ENCODE data around the gene GCKR.

GCKR gene

DNA sequence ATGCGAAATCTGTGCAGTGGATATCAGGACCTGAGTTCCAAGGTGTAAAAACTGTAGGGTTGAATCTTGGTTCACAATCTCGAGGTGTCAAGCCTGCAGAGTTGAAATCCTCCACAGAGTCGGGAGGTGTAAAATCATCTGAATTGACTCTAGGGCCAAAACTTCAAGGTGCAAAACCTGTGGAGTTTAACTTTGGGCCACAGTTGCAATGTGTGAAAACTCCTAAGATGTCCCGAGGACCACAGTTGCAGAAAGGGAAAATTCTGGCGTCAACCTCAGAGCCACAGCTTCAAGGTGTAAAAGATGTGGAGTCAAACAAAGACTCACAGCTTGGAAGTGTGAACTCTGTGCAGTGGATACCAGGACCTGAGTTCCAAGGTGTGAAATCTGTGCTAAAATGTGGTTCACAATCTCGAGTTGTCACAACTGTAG lies 76.4 kb downstream of the GCKR start:
- no peak for DNase-seq (ENCODE audit: low spot score)

All from LoVo (cell line).